Fibroblast of villous mesenchyme (primary cell): Measurements from ENCODE around the gene IGFN1. TPM values are rescaled to one million over a fixed set of nuclear protein-coding genes. Genes with fewer than 3 reads are reported as not detected.

Experiments used
- DNase-seq: peaks from one replicate; pipeline ENCODE4 v3.0.0-alpha.2; 2010; ENCODE audit warnings: low read depth
- H3K4me3 ChIP-seq: 2 replicates; pipeline ENCODE4 v1.5.1; 2011; ENCODE audit warnings: low read depth, mild to moderate bottlenecking, low read length
- CTCF ChIP-seq: IDR thresholded peaks from 2 replicates; pipeline ENCODE4 v1.5.1; 2012; ENCODE audit warnings: low read depth, mild to moderate bottlenecking, low read length; ENCODE audit not compliant: insufficient read depth
- total RNA-seq: library from RNA; depleted of rRNA; stranded (reverse); fragments of >200 nt; gene quantifications from 2 replicates; pipeline ENCODE4 v1.2.3, GENCODE V29; 2012

The IGFN1 gene
- total RNA-seq, 1 donor, result under 0.01 TPM

- TF ChIP-seq CTCF, result no peak
- no peak for DNase-seq
- no peak overlapping the region for H3K4me3 ChIP-seq
Observed at GRCh38 chr1:201163707-201164106, 26.9 kb upstream of the IGFN1 start.

GRCh38 chr1:201164645-201165044 is 26.0 kb upstream of the IGFN1 start:
- DNase-seq, result no peak
- H3K4me3 ChIP-seq, result no peak overlapping the region
- TF ChIP-seq CTCF, result no peak

- DNase-seq, result no peak
- TF ChIP-seq CTCF, result no peak
- no peak overlapping the region for H3K4me3 ChIP-seq
Observed at GRCh38 chr1:201167041-201167991, 23.3 kb upstream of the IGFN1 start.

- no peak for DNase-seq
- no peak overlapping the region for H3K4me3 ChIP-seq
- no peak for TF ChIP-seq CTCF
Observed at GRCh38 chr1:201169203-201169602, 21.4 kb upstream of the IGFN1 start.

GRCh38 chr1:201169971-201170532 is 20.6 kb upstream of the IGFN1 start:
- H3K4me3 ChIP-seq, result peak overlapping the region; percentile 19
- no peak for TF ChIP-seq CTCF
- no peak for DNase-seq

GRCh38 chr1:201170533-201171062 is 20.0 kb upstream of the IGFN1 start:
- peak; percentile 98 for DNase-seq
- TF ChIP-seq CTCF, result no peak
- H3K4me3 ChIP-seq, result peak overlapping the region; percentile 67
